T-helper 2 cell treated with Interferon-gamma antibody and Interleukin-4, amounts not matched to agents 5 μg/mL and 100 μg/mL, for 36 hours (primary cell): ENCODE results near the gene SMCO2.

Source experiments
- DNase-seq: peaks from one replicate; pipeline ENCODE4 v3.0.0; 2021; ENCODE audit warnings: low spot score
- H3K27ac Mint-ChIP-seq: one replicate; pipeline ENCODE4 v1.8.0; 2021; ENCODE audit warnings: mild to moderate bottlenecking, mixed read lengths
- H3K27me3 Mint-ChIP-seq: one replicate; pipeline ENCODE4 v1.8.0; 2021; ENCODE audit warnings: low read depth, mixed read lengths
- H3K36me3 Mint-ChIP-seq: one replicate; pipeline ENCODE4 v1.8.0; 2021; ENCODE audit warnings: low read depth, mixed read lengths
- H3K4me1 Mint-ChIP-seq: one replicate; pipeline ENCODE4 v1.8.0; 2021; ENCODE audit warnings: low read depth, mixed read lengths
- H3K4me3 Mint-ChIP-seq: one replicate; pipeline ENCODE4 v1.8.0; 2022; ENCODE audit warnings: mild to moderate bottlenecking, moderate library complexity, mixed read lengths
- H3K9me3 Mint-ChIP-seq: one replicate; pipeline ENCODE4 v1.8.0; 2021; ENCODE audit warnings: mixed read lengths

The SMCO2 gene

GRCh38 chr12:27446436-27446835, at the start of gene SMCO2:
Gene SMCO2 (plus strand): TSS chr12:27446736. CDS start chr12:27470632, 23,896 bp downstream.
- Mint-ChIP-seq H3K27ac (no peak within 1 kb of the TSS), H3K27me3 (peaks cover 16% of the 10 kb centered on the region), H3K4me1 (no peaks in the 10 kb centered on the region), H3K4me3 (no peak within 1 kb of the TSS), H3K36me3 (peaks cover 4% of the 10 kb centered on the region), H3K9me3 (peaks cover 17% of the 10 kb centered on the region)
- no peak for DNase-seq

- Mint-ChIP-seq H3K4me1 (no peaks in the 10 kb centered on the region), H3K36me3 (peaks cover 14% of the 10 kb centered on the region), H3K4me3 (no peak overlapping the region), H3K27ac (no peak overlapping the region), H3K27me3 (no peaks in the 10 kb centered on the region), H3K9me3 (no peaks in the 10 kb centered on the region)
- DNase-seq = no peak
Observed at GRCh38 chr12:27398466-27398865, 48.1 kb upstream of the SMCO2 start.

- Mint-ChIP-seq H3K9me3 (no peaks in the 10 kb centered on the region), H3K4me1 (no peaks in the 10 kb centered on the region), H3K27me3 (no peaks in the 10 kb centered on the region), H3K27ac (no peak overlapping the region), H3K4me3 (no peak overlapping the region), H3K36me3 (peaks cover 17% of the 10 kb centered on the region)
- DNase-seq = no peak
Observed at GRCh38 chr12:27399074-27399473, 47.5 kb upstream of the SMCO2 start.

- Mint-ChIP-seq H3K4me1 (no peaks in the 10 kb centered on the region), H3K27ac (no peak overlapping the region), H3K36me3 (peaks cover 33% of the 10 kb centered on the region), H3K27me3 (no peaks in the 10 kb centered on the region), H3K9me3 (peaks cover 4% of the 10 kb centered on the region), H3K4me3 (no peak overlapping the region)
- no peak for DNase-seq
Observed at GRCh38 chr12:27400856-27401354, 45.6 kb upstream of the SMCO2 start.

- Mint-ChIP-seq H3K9me3 (peaks cover 12% of the 10 kb centered on the region), H3K27ac (no peak overlapping the region), H3K36me3 (peaks cover 15% of the 10 kb centered on the region), H3K4me3 (no peak overlapping the region), H3K27me3 (no peaks in the 10 kb centered on the region), H3K4me1 (peaks cover 3% of the 10 kb centered on the region)
- no peak for DNase-seq
Observed at GRCh38 chr12:27412047-27412446, 34.5 kb upstream of the SMCO2 start.

- Mint-ChIP-seq H3K27me3 (no peaks in the 10 kb centered on the region), H3K27ac (no peak overlapping the region), H3K9me3 (no peaks in the 10 kb centered on the region)
Observed at GRCh38 chr12:27422697-27423096, 23.8 kb upstream of the SMCO2 start.

GRCh38 chr12:27424631-27425230, 21.8 kb upstream of the SMCO2 start:
- no peak overlapping the region for H3K27ac Mint-ChIP-seq
- DNase-seq = no peak

More at GRCh38 chr12:27422697-27423096, 23.8 kb upstream of the SMCO2 start:
- peaks cover 17% of the 10 kb centered on the region for H3K36me3 Mint-ChIP-seq
- H3K4me3 Mint-ChIP-seq = no peak overlapping the region
- no peak for DNase-seq
- no peaks in the 10 kb centered on the region for H3K4me1 Mint-ChIP-seq

GRCh38 chr12:27425306-27425705, 21.2 kb upstream of the SMCO2 start:
- Mint-ChIP-seq H3K4me3 (no peak overlapping the region), H3K36me3 (peaks cover 5% of the 10 kb centered on the region), H3K27me3 (no peaks in the 10 kb centered on the region), H3K27ac (no peak overlapping the region), H3K4me1 (peaks cover 5% of the 10 kb centered on the region), H3K9me3 (no peaks in the 10 kb centered on the region)
- DNase-seq = no peak

More at GRCh38 chr12:27424631-27425230, 21.8 kb upstream of the SMCO2 start:
- H3K36me3 Mint-ChIP-seq = peaks cover 9% of the 10 kb centered on the region
- H3K27me3 Mint-ChIP-seq = no peaks in the 10 kb centered on the region
- no peak overlapping the region for H3K4me3 Mint-ChIP-seq
- no peaks in the 10 kb centered on the region for H3K9me3 Mint-ChIP-seq
- peaks cover 2% of the 10 kb centered on the region for H3K4me1 Mint-ChIP-seq

- peaks cover 11% of the 10 kb centered on the region for H3K36me3 Mint-ChIP-seq
- no peaks in the 10 kb centered on the region for H3K27me3 Mint-ChIP-seq
- no peak for DNase-seq
- H3K27ac Mint-ChIP-seq = no peak overlapping the region
- peaks cover 17% of the 10 kb centered on the region for H3K4me1 Mint-ChIP-seq
- H3K4me3 Mint-ChIP-seq = no peak overlapping the region
- H3K9me3 Mint-ChIP-seq = peaks cover 9% of the 10 kb centered on the region
Observed at GRCh38 chr12:27426743-27427487, 19.6 kb upstream of the SMCO2 start.

GRCh38 chr12:27427824-27428223, 18.7 kb upstream of the SMCO2 start:
- H3K27me3 Mint-ChIP-seq = no peaks in the 10 kb centered on the region
- no peak for DNase-seq
- H3K9me3 Mint-ChIP-seq = peaks cover 11% of the 10 kb centered on the region
- no peak overlapping the region for H3K4me3 Mint-ChIP-seq
- H3K4me1 Mint-ChIP-seq = peaks cover 19% of the 10 kb centered on the region
- H3K36me3 Mint-ChIP-seq = peaks cover 13% of the 10 kb centered on the region
- no peak overlapping the region for H3K27ac Mint-ChIP-seq

GRCh38 chr12:27428466-27428865, 18.1 kb upstream of the SMCO2 start:
- no peaks in the 10 kb centered on the region for H3K27me3 Mint-ChIP-seq
- no peak for DNase-seq
- peaks cover 11% of the 10 kb centered on the region for H3K9me3 Mint-ChIP-seq
- peaks cover 13% of the 10 kb centered on the region for H3K36me3 Mint-ChIP-seq
- no peak overlapping the region for H3K27ac Mint-ChIP-seq
- H3K4me3 Mint-ChIP-seq = no peak overlapping the region
- peaks cover 19% of the 10 kb centered on the region for H3K4me1 Mint-ChIP-seq

- DNase-seq = no peak
- peaks cover 13% of the 10 kb centered on the region for H3K36me3 Mint-ChIP-seq
- peaks cover 19% of the 10 kb centered on the region for H3K4me1 Mint-ChIP-seq
- H3K27me3 Mint-ChIP-seq = no peaks in the 10 kb centered on the region
- no peak overlapping the region for H3K27ac Mint-ChIP-seq
- H3K9me3 Mint-ChIP-seq = peaks cover 11% of the 10 kb centered on the region
- no peak overlapping the region for H3K4me3 Mint-ChIP-seq
Observed at GRCh38 chr12:27429606-27430005, 16.9 kb upstream of the SMCO2 start.

- Mint-ChIP-seq H3K4me1 (peaks cover 29% of the 10 kb centered on the region), H3K27ac (no peak overlapping the region), H3K9me3 (peaks cover 18% of the 10 kb centered on the region), H3K27me3 (peaks cover under 1% of the 10 kb centered on the region), H3K4me3 (peak overlapping the region; percentile 35), H3K36me3 (peaks cover 21% of the 10 kb centered on the region)
- DNase-seq = no peak
Observed at GRCh38 chr12:27431185-27431584, 15.4 kb upstream of the SMCO2 start.
